Thyroid gland (tissue), 4 donors: ENCODE data around the gene ABLIM1. TPM values are rescaled to one million over a fixed set of nuclear protein-coding genes. Genes with fewer than 3 reads are reported as not detected.

Experiments used
- DNase-seq, 2 donors: peaks; one replicate each; pipeline ENCODE4 v3.0.0-alpha.2; 2019
- H3K27ac ChIP-seq, 3 donors: fragments of 200-600 bp; sonication (generic); 1 replicate in 2 of 3; 2 replicates in 1 of 3; pipeline ENCODE4 v1.5.1; 2016 to 2019; ENCODE audit warnings: mild to moderate bottlenecking in 1 of 3, moderate library complexity in 1 of 3
- H3K27me3 ChIP-seq: fragments of 200-600 bp; sonication (generic); one replicate; pipeline ENCODE4 v1.5.1; 2019
- H3K36me3 ChIP-seq, 2 donors: fragments of 200-600 bp; sonication (generic); one replicate each; pipeline ENCODE4 v1.5.1; 2016 to 2019
- H3K4me1 ChIP-seq, 2 donors: fragments of 200-600 bp; sonication (generic); one replicate each; pipeline ENCODE4 v1.5.1; 2017 to 2019
- H3K4me3 ChIP-seq, 3 donors: fragments of 200-600 bp; sonication (generic); replicated peaks in 1 of 3; 1 replicate in 2 of 3; 2 replicates in 1 of 3; pipeline ENCODE4 v1.5.1; 2016; ENCODE audit warnings: mild to moderate bottlenecking in 1 of 3
- H3K9me3 ChIP-seq: fragments of 200-600 bp; sonication (generic); one replicate; pipeline ENCODE4 v1.5.1; 2017
- CTCF ChIP-seq, 6 experiments: fragments of 200-600 bp in 3 of 6; fragments of 450-650 bp in 3 of 6; sonication (generic) in 3 of 6; IDR thresholded peaks; one replicate each; pipeline ENCODE4 v1.5.1; 2016 to 2019; ENCODE audit warnings: antibody characterized with exemption in 6 of 6, mild to moderate bottlenecking in 2 of 6, inconsistent platforms in 1 of 6, moderate library complexity in 1 of 6
- POLR2A ChIP-seq, 2 donors: fragments of 450-650 bp; IDR thresholded peaks; one replicate each; pipeline ENCODE4 v1.6.1; 2017; ENCODE audit warnings: antibody characterized with exemption in 2 of 2, mild to moderate bottlenecking in 2 of 2, moderate library complexity in 1 of 2
- WGBS, 2 donors: methylation state at CpG; one replicate each; pipeline ENCODE4 v1.1.5; 2017; 5-methylcytosine and 5-hydroxymethylcytosine counted together
- intact Hi-C: fragments of 100-400 bp; cut with DNase I; formaldehyde crosslinking; loops from one replicate; pipeline ENCODE4 v1.15.1; 2023
- total RNA-seq, 4 donors: library from RNA; depleted of rRNA; stranded (reverse); fragments of >200 nt; gene quantifications; one replicate each; pipeline ENCODE4 v1.2.3, GENCODE V29; 2016

Gene ABLIM1
- total RNA-seq, 4 donors from 2014 or later, result 225 to 404 (median 382) TPM

- 97 to 99% methylated on average over 2 of the region's 2 CpGs for WGBS, 2 donors
These were observed 115.7 kb downstream of the ABLIM1 start for GRCh38 chr10:114542373-114542772.

DNA sequence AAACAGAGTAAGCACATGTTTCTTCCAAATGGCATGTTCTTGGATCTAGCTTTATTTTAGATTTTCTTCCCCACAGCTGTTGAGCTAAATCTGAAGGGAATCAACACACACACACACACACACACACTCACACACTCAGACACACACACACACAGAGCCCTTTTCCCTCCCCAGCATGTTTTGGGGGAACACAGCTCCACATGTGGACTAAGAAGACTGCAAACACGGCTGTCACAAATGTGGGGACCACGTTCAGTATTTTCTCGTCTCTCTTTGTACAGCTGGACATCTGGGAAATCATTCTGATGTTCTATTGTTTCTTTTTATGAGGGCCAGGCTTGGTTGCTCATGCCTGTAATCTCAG is 116.3 kb downstream of the ABLIM1 start:
- H3K36me3 ChIP-seq, result no peaks in the 10 kb centered on the region

More at GRCh38 chr10:114542373-114542772, 115.7 kb downstream of the ABLIM1 start:
- H3K27me3 ChIP-seq, result no peaks in the 10 kb centered on the region
- intact Hi-C loops, result loop anchor here (10.0 kb wide), 1 partner anchor 238 kb away; no protein-coding TSS in a partner anchor
- H3K4me1 ChIP-seq, result peaks cover 12 to 14% of the 10 kb centered on the region in 2 donors
- no peak for TF ChIP-seq CTCF (IDR thresholded peaks at IDR 0.05)
- no peak for TF ChIP-seq POLR2A (IDR thresholded peaks at IDR 0.05)
- no peaks in the 10 kb centered on the region for H3K36me3 ChIP-seq
- no peaks in the 10 kb centered on the region for H3K9me3 ChIP-seq
- H3K27ac ChIP-seq, result no peak overlapping the region
- no peak for DNase-seq
- H3K4me3 ChIP-seq, result no peak overlapping the region

DNA sequence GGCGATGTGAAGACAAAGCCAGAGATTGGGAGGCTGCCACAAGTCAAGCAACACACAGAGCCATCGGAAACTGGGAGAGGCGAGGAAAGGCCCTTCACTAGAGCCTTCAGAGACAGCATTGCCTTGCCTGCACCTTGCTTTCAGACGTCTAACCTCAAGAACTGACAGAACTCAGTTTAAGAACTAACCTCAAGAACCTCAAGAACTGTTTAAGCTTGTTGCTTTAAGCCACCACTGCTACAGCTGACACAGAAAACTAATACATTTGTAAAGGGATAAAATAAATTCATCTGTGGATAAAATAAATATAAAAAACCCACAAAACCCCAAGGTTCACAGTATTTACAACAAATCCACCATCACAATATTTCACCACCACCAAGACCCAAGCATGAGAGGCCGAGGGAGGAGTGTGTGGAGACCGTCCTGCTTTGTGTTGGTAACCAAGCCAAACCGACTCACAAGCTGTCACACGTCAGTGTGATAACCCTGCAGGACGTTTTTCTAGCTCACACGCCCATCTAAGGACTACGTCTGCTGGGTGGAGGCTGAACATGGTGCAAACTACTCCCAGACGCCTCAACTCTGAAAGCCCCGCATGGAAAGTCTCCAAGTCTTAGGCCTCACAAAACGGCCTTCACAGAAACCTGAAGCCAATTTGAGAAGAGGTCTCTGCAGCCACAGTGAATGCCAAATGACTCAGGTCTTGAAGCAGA is 116.8 kb downstream of the ABLIM1 start:
- WGBS, 2 donors, result 70 to 83% methylated on average over 14 of the region's 14 CpGs
- H3K4me1 ChIP-seq, result peaks cover 12 to 14% of the 10 kb centered on the region in 2 donors
- TF ChIP-seq CTCF (IDR thresholded peaks at IDR 0.05), result no peak
- TF ChIP-seq POLR2A (IDR thresholded peaks at IDR 0.05), result no peak

More for the DNA sequence above, 116.3 kb downstream of the ABLIM1 start:
- Histone ChIP-seq H3K4me3 (no peak overlapping the region), H3K27ac (peak overlapping the region in 1 of 3 donors; percentile 35), H3K4me1 (peaks cover 12 to 14% of the 10 kb centered on the region in 2 donors), H3K9me3 (no peaks in the 10 kb centered on the region), H3K27me3 (no peaks in the 10 kb centered on the region)
- TF ChIP-seq POLR2A (IDR thresholded peaks at IDR 0.05) (no peak), CTCF (IDR thresholded peaks at IDR 0.05) (no peak)
- no peak for DNase-seq
- WGBS, 2 donors, result 87 to 88% methylated on average over 3 of the region's 3 CpGs
- intact Hi-C loops, result loop anchor here (10.0 kb wide), 1 partner anchor 237 kb away; no protein-coding TSS in a partner anchor

GRCh38 chr10:114540236-114540635 is 117.8 kb downstream of the ABLIM1 start:
- no peaks in the 10 kb centered on the region for H3K36me3 ChIP-seq
- DNase-seq, result no peak
- intact Hi-C loops, result loop anchor here (10.0 kb wide), 1 partner anchor 235 kb away; no protein-coding TSS in a partner anchor
- no peaks in the 10 kb centered on the region for H3K9me3 ChIP-seq
- no peaks in the 10 kb centered on the region for H3K27me3 ChIP-seq
- peaks cover 12 to 14% of the 10 kb centered on the region in 2 donors for H3K4me1 ChIP-seq
- peak overlapping the region in 1 of 3 donors; percentile 10 for H3K27ac ChIP-seq
- TF ChIP-seq CTCF (IDR thresholded peaks at IDR 0.05) (no peak), POLR2A (IDR thresholded peaks at IDR 0.05) (no peak)
- WGBS, 2 donors, result 47 to 56% methylated on average over 8 of the region's 8 CpGs
- no peak overlapping the region for H3K4me3 ChIP-seq

More for the DNA sequence above, 116.8 kb downstream of the ABLIM1 start:
- intact Hi-C loops, result loop anchor here (10.0 kb wide), 1 partner anchor 236 kb away; no protein-coding TSS in a partner anchor
- no peaks in the 10 kb centered on the region for H3K9me3 ChIP-seq
- no peak for DNase-seq
- no peaks in the 10 kb centered on the region for H3K27me3 ChIP-seq
- no peak overlapping the region for H3K4me3 ChIP-seq
- peak overlapping the region in 1 of 3 donors; percentile 10 for H3K27ac ChIP-seq
- no peaks in the 10 kb centered on the region for H3K36me3 ChIP-seq

DNA sequence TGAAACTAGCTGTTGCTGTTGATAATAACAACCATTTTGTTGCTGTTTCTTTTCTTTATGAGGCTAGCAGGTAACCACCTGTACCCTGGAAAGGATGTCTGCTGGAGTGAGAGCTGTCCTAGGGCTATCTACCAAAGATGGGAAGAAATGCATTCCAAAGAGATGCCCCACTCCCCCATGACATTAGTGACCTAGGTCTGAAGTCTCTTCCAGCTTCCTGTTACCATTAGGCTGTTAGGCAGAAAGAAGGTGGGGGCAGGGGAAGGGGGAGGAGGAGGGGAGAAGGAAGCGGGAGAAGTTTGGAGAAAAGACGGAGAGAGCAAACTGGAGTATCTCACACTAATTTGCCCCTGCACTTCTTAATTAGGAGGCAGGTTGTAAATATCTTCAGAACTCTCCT is 118.5 kb downstream of the ABLIM1 start:
- no peaks in the 10 kb centered on the region for H3K9me3 ChIP-seq
- H3K4me3 ChIP-seq, result no peak overlapping the region
- peaks cover 12 to 14% of the 10 kb centered on the region in 2 donors for H3K4me1 ChIP-seq
- intact Hi-C loops, result loop anchor here (10.0 kb wide), 1 partner anchor 235 kb away; no protein-coding TSS in a partner anchor
- H3K27me3 ChIP-seq, result no peaks in the 10 kb centered on the region
- H3K36me3 ChIP-seq, result no peaks in the 10 kb centered on the region
- 93 to 94% methylated on average over 2 of the region's 2 CpGs for WGBS, 2 donors
- DNase-seq, result no peak
- TF ChIP-seq POLR2A (IDR thresholded peaks at IDR 0.05) (no peak), CTCF (IDR thresholded peaks at IDR 0.05) (no peak)
- peak overlapping the region in 1 of 3 donors; percentile 78 for H3K27ac ChIP-seq
